ENCODE measurements around the gene IPO4. TPM values are rescaled to one million over a fixed set of nuclear protein-coding genes. Genes with fewer than 3 reads are reported as not detected.
A peak's percentile ranks its signal among the peaks of the same experiment; 100 is the strongest.

The IPO4 gene, protein sequence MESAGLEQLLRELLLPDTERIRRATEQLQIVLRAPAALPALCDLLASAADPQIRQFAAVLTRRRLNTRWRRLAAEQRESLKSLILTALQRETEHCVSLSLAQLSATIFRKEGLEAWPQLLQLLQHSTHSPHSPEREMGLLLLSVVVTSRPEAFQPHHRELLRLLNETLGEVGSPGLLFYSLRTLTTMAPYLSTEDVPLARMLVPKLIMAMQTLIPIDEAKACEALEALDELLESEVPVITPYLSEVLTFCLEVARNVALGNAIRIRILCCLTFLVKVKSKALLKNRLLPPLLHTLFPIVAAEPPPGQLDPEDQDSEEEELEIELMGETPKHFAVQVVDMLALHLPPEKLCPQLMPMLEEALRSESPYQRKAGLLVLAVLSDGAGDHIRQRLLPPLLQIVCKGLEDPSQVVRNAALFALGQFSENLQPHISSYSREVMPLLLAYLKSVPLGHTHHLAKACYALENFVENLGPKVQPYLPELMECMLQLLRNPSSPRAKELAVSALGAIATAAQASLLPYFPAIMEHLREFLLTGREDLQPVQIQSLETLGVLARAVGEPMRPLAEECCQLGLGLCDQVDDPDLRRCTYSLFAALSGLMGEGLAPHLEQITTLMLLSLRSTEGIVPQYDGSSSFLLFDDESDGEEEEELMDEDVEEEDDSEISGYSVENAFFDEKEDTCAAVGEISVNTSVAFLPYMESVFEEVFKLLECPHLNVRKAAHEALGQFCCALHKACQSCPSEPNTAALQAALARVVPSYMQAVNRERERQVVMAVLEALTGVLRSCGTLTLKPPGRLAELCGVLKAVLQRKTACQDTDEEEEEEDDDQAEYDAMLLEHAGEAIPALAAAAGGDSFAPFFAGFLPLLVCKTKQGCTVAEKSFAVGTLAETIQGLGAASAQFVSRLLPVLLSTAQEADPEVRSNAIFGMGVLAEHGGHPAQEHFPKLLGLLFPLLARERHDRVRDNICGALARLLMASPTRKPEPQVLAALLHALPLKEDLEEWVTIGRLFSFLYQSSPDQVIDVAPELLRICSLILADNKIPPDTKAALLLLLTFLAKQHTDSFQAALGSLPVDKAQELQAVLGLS
- 10 to 100 TPM; 11.7 to 36.1 (median 26.7) TPM for polyA plus RNA-seq

DNA sequence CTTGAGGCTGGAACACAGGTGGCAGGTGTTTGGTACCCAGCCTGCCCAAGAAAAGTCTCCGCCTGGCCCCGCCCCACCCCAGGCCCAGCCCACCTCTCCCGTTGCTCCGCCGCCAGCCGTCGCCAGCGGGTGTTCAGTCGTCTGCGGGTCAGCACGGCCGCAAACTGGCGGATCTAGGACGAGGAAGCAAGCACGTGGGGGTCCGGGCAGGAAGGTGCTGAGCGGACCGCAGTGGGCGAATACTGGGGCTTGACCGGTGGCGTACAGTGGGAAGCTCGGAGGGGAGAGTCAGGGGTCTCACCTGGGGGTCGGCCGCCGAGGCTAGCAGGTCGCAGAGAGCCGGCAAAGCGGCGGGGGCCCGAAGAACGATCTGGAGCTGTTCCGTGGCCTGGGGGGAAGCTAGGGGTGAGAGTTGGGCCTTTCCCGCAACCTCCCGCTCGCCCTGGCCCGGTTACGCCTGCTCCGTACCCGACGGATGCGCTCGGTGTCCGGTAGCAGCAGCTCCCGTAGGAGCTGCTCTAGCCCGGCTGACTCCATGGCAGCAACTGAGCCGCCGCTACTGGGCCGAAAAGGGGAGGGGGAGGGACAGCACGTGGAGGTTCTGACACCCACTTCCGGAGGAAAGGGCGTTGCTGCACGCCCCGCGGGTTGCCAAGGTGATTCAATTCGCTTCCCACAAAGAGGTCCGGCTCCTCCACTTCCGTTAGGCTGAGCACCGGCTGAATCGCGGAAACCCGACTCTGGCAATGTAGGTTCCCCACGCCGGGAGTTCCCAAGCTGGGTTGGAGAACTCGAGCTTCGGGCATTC, at the start of gene IPO4:
IPO4 (minus strand) TSS at position 566 of the 808 bp plus-strand sequence; CDS start at position 537, 29 bp downstream.
- WGBS, 3 donors: 0 to 1% (median 1%) methylated on average over 61 to 65 of the region's 65 CpGs

DNA sequence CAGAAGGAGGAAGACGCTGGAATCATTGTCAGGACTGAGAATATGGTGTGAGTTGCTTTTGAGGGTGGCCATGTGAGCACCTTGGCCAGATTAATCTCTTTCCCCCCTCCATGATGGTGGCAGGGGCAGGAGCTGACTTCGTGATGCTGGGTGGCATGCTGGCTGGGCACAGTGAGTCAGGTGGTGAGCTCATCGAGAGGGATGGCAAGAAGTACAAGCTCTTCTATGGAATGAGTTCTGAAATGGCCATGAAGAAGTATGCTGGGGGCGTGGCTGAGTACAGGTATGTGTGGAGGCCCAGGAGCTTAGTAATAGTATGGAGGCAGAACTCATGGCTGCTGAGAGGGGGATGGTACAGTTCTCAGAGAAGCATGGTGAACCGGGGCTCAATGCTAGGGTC, 49.5 kb upstream of the IPO4 start:
- H3K27ac ChIP-seq (ENCODE audit: low read depth, low read length): no peak overlapping the region
- WGBS, 3 donors: 81 to 92% (median 85%) methylated on average over 5 of the region's 5 CpGs

More for the DNA sequence above, at the start of gene IPO4:
- no peak within 1 kb of the TSS for H3K27ac ChIP-seq (ENCODE audit: low read depth, low read length)

DNA sequence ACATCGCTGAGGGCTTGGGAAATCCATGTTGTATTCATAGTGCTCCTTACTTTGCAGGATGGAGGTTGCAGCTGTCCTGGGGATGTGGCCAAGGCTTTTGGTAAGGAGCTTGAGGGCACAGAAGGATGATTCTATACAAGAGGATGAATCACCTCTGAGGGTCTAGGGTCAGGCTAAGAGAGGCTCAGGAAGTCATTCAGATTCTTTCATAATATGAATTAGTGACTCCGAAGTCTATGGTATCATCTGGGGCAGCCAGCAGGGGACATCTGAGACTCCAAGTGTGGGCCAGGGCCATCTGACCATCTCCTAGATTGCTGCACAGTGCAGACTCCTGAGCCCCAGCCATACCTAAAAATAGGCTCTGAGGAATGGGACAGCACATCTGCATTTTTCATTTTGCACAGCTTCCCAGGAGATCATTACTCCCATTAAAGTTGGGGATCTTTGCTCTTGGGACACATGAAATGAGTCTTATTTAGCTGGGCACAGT, 48.9 kb upstream of the IPO4 start:
- H3K27ac ChIP-seq (ENCODE audit: low read depth, low read length): no peak overlapping the region

DNA sequence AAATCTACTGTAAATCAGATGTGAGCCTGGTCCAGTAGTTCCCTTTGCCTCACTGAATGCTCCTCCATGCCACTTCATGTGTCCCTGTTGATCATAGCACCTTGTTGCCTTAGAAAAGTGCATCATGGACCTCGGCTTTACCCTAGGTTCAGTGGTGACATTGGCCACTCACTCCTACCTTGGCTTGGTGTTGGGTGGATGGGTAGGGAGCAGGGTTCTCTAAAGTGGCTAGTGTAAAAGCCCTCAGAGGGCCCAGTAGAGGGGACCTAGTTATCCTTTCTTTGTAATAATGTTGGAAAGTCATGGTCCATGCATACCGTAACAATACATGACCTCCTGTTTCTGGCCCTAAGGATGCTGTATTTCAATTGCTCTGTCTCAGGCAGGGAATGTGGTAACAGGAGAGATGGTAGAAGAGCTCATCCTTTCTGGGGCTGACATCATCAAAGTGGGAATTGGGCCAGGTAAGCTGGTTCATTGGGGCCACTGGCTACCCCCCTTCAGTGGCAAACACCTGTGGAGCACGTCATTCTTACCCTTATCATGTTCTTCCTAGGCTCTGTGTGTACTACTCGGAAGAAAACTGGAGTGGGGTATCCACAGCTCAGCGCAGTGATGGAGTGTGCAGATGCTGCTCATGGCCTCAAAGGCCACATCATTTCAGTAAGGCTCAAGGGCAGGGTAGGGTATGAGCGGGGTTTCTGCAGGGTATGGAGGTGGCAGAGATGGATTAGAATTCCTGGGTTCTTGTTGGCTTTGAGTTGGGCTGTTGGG, 48.3 kb upstream of the IPO4 start:
- 89 to 94% (median 94%) methylated on average over 6 of the region's 6 CpGs for WGBS, 3 donors
- H3K27ac ChIP-seq (ENCODE audit: low read depth, low read length): no peak overlapping the region

More for the DNA sequence above, 48.9 kb upstream of the IPO4 start:
- WGBS, 3 donors: 87 to 91% (median 90%) methylated on average over 2 of the region's 2 CpGs

DNA sequence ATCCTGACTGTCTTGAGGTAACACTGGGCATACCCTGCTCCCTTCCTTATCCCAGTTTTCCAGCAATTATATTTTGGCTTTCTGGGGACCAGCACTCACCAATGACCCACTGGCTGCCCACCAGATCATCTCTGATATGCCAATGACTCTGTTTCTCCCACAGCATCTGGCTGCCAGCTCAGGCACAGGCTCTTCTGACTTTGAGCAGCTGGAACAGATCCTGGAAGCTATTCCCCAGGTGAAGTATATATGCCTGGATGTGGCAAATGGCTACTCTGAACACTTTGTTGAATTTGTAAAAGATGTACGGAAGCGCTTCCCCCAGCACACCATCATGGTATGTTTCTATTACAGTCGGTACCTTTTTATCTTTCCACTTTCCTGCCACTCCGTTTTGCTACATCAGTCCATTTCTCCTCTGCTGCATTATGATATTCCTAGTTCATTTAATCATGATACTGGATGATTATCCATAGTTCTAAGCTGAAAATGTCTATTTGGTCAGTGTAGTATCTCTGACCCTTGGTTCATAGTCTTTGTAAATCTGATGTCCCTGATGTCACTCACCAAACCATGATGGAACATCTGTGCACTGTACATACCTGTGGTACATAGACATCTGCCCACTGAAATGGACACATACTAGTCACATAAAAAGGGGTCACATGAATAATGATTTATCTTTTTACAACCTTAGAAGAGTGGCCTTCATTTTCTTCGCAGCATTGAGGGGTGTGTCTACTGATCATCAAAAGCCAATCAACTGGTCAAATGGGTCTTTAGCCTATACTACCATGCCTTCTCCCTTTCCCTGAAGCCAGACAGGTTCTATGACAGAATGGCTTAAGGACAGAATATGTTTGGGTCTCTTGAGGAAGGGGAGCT, 47.4 kb upstream of the IPO4 start:
- H3K27ac ChIP-seq (ENCODE audit: low read depth, low read length): no peak overlapping the region
- 87 to 93% (median 91%) methylated on average over 5 of the region's 5 CpGs for WGBS, 3 donors

DNA sequence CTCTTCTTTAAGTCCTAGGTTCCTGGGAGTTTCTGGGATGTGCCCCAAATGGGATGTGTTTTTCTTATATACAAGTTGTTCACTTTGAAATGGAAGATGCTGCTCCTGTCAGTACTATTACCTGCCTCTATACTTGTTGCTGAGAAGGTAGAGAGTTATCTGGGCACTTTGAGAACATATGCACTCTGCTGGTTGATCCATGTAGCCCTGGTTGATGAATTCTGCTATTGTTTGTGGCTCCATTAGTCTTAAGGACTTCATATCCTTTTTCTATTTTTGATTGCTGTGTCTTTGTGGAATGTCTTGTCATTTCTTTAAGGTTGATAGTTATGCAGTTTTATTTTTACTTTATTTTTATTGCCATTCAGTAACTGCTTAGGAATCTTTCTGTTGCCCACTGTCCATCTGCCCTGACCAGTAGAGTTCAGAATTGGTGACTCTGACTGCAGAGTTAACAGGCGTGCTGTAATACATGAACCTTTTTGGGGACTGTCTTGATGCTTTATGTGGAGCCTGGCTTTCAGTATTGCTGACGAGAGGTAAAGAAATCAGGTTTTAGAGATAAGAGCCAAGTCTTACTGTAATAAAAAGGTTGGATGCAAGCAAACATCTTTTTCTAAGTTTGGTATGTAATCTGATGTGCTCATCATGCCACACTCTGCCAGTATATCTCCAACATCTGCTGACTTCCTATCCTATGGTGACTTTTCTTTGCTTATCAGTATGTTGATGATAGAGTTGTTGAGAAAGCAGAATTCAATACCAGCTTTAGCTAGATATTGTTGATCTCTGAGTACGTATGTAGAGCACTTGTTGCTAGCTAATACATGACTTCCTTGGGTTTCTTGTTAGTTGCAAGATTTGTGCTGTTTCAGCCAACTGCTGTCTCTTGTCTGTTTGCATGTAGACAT, 45.7 kb upstream of the IPO4 start:
- 78 to 93% (median 80%) methylated on average over 3 of the region's 3 CpGs for WGBS, 3 donors
- H3K27ac ChIP-seq (ENCODE audit: low read depth, low read length): no peak overlapping the region

DNA sequence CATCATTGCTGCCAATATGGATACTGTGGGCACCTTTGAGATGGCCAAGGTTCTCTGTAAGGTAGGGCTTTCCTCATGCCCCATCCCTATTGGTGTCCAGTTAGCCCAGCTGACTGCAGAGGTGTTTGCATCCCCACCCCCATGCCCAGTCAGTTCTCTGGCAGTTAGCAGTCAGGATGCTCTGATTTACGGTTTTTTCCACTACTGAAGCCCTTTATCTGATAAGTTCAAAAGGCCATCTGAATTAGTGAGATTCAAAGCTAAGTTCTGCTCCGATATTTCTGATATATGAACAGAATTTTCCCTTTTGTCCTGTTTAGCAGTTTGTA, 44.9 kb upstream of the IPO4 start:
- 51 to 81% (median 76%) methylated on average over 2 of the region's 2 CpGs for WGBS, 3 donors

DNA sequence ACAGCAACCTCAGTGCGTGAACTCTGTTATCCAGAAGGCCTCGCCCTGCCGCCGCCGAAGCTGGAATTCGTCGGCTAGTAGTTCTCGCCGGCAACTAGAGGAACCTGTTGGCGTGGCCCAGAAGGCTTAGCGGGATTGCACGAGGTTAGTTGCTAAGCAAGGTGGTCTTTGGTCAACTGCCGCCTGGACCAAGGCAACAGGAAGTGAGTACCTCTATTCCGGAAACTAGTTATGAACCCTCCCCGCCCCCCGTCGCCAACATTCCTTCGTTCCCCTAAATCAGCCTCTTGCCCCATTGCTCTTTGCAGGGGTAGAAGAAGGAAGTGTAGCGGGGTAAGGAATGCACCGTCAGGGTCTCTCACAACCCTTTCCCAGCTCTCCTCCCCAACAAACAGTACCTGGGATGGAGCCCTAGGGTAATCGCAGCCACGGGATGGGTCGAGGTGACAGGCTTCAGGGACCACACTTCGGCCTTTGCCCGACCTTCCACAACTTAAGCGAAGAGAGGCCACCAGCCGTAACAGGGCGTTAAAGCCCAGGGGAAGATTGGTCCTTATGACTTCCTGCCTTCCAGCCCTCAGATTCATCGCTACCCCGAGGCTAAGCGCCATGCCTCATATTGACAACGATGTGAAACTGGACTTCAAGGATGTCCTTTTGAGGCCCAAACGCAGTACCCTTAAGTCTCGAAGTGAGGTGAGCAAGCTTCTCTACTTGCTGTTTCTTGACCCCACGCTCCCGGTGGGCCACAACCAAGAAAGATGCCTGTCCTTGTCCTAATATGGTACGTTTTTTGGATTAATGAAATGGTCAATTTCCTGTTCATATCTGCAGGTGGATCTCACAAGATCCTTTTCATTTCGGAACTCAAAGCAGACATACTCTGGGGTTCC, 44.3 kb upstream of the IPO4 start, which contains the start of gene GMPR2:
GMPR2 (plus strand) TSS at position 285 of the 893 bp plus-strand sequence; CDS start at position 610, 325 bp downstream.
- 3 to 4% (median 3%) methylated on average over 38 of the region's 38 CpGs for WGBS, 3 donors
- peak within 1 kb of the TSS; percentile 75 for H3K27ac ChIP-seq (ENCODE audit: low read depth, low read length)

More for the DNA sequence above, 44.9 kb upstream of the IPO4 start:
- H3K27ac ChIP-seq (ENCODE audit: low read depth, low read length): no peak overlapping the region

DNA sequence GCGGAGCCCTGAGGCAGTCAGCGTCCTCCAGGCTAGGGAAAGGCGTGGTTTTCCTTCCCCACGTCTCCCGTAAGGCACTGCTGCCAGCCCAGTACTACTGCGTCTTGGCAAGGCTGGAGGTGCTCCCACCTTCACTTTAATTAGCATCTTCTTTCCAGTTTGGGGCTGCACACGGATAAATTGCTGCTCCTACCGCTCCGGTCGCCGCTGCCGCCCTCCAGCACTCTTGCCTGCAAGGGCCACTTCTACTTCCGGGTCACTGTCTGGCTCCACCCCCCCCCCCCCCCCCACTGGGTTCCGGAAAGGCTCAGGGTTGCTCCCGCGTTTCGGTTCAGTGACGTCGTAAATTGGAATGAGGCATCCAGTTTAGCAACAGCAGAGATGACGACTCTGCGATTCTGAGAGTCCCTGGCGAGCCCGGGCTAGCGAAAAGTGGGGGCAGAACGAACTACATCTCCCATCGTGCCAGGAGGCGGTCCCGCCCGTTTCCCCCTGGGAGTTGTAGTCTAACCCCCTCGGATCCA, 43.6 kb upstream of the IPO4 start, which contains the start of gene NEDD8:
NEDD8 (minus strand) TSS at position 247 of the 524 bp plus-strand sequence; CDS start at position 147, 100 bp downstream.
- peak within 1 kb of the TSS; percentile 75 for H3K27ac ChIP-seq (ENCODE audit: low read depth, low read length)
- WGBS, 3 donors: 0 to 1% (median 1%) methylated on average over 29 to 30 of the region's 30 CpGs

DNA sequence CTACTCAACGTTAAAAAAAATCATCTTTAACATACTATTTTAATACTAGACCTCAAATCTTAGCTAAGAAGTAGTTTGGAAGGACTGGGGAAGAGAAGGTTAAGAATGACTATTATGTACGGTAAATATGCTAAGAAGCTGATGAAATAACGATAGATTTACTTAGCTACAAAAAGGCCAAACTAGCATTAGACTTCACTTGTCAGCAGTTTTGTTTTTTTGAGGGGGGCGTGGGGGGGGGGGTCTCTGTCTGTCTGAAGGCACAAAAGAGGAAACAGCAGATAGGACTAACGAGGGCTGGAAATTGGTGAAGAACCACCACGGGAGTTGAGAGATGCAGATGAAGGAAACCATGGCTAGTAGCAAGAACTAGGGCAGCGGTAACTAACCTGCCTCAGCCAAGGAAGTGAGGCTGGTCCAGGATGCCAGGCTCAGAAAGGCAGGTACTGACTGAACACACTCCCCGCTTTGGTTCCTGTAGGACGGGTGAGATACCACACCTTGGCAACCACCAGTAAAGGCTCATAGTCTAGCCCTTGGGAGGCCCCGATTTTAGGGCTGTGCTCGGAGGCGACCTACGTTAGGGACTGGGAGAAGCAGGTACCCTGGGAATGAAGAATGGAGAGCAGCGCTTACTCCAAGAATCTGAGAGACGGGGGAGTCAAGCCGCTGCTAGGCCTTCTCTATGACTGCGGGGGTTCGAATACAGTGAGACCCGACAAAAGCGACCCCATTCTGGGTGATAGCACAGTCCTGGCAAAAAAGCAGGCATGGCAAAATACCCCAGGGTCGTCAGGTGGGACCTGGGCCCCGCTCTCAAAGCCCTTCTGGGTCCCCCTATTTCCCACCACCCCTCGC, 42.9 kb upstream of the IPO4 start:
- WGBS, 3 donors: 6 to 11% (median 9%) methylated on average over 23 of the region's 23 CpGs
- peak overlapping the region; percentile 75 for H3K27ac ChIP-seq (ENCODE audit: low read depth, low read length)

DNA sequence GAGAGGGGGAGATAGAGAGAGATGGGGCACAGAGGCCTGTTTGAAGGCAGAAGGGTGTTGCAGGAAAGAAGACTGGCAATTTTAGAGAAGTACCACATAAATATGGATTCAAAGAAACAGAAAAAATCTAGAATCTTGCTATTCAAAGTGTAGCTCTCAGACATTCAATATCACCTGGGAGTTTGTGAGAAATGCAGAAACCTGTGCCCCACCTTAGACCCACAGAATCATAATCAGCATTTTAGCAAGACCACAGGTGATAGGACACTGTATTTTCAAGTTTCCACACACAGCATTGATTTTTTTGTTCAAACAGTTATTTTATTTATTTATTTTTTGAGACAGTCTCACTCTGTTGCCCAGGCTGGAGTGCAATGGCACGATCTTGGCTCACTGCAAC, 40.3 kb upstream of the IPO4 start:
- H3K27ac ChIP-seq (ENCODE audit: low read depth, low read length): no peak overlapping the region
- WGBS, 3 donors: 0 to 25% (median 3%) methylated on average over 1 of the region's 1 CpG

DNA sequence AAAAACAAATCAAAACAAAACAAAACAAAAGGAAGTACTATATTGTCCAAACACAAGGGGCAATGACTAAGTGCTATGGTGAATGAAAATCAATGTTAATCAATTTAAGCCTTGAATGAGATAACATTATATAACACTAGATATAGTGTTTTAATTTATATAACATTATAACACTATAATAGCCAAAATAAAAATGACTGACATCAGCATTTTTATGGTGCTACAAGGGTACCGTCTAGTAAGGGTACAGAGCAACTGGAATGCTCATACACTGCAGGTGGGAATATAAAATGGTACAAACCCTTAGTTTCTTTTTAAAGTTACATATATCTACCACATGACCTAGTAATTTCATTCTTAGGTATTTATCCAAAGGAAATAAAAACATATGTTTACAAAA, 37.9 kb upstream of the IPO4 start:
- 74 to 80% (median 76%) methylated on average over 1 of the region's 1 CpG for WGBS, 3 donors
- no peak overlapping the region for H3K27ac ChIP-seq (ENCODE audit: low read depth, low read length)

DNA sequence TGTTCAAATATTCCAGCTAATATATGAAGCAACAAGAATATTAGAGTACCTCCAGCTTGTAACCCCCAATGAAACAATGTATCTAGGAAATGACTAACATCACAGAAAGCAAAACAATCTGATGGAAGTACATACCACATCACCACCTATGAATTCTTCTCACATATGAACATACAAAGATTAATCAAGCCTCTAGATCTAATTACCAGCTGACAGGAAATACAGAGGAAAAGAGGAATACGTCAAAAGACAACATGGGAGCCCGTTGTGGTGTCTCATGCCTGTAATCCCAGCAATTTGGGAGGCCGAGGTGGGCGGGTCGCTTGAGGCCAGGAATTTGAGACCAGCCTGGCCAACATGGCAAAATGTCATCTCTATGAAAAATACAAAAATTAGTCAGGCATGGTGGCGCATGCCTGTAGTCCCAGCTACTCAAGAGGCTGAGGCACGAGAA, 36.0 kb upstream of the IPO4 start:
- WGBS, 3 donors: 72 to 94% (median 80%) methylated on average over 7 of the region's 7 CpGs
- H3K27ac ChIP-seq (ENCODE audit: low read depth, low read length): no peak overlapping the region
